ENCODE results near the gene C20orf96.

The C20orf96 gene

GRCh38 chr20:311609-312008, 21.1 kb upstream of the C20orf96 start:
- no peak for TF ChIP-seq CTCF (IDR thresholded peaks at IDR 0.05; ENCODE audit: control insufficient read depth, insufficient read depth, low read depth, low read length, missing control alignments)
- no peak for DNase-seq (ENCODE audit: low read depth)
- H3K4me3 ChIP-seq (ENCODE audit: control insufficient read depth, low read depth, low read length) = no peak overlapping the region

GRCh38 chr20:310645-311044, 20.1 kb upstream of the C20orf96 start:
- DNase-seq (ENCODE audit: low read depth) = no peak
- H3K4me3 ChIP-seq (ENCODE audit: control insufficient read depth, low read depth, low read length) = no peak overlapping the region
- no peak for TF ChIP-seq CTCF (IDR thresholded peaks at IDR 0.05; ENCODE audit: control insufficient read depth, insufficient read depth, low read depth, low read length, missing control alignments)

GRCh38 chr20:309841-310644, 19.5 kb upstream of the C20orf96 start:
- peak; percentile 96 for DNase-seq (ENCODE audit: low read depth)
- TF ChIP-seq CTCF (IDR thresholded peaks at IDR 0.05; ENCODE audit: control insufficient read depth, insufficient read depth, low read depth, low read length, missing control alignments) = no peak

GRCh38 chr20:309306-309840, 18.8 kb upstream of the C20orf96 start:
- no peak for DNase-seq (ENCODE audit: low read depth)
- peak overlapping the region; percentile 56 for H3K4me3 ChIP-seq (ENCODE audit: control insufficient read depth, low read depth, low read length)
- TF ChIP-seq CTCF (IDR thresholded peaks at IDR 0.05; ENCODE audit: control insufficient read depth, insufficient read depth, low read depth, low read length, missing control alignments) = no peak

More at GRCh38 chr20:309841-310644, 19.5 kb upstream of the C20orf96 start:
- H3K4me3 ChIP-seq (ENCODE audit: control insufficient read depth, low read depth, low read length) = peak overlapping the region; percentile 56

GRCh38 chr20:308427-309038, 18.0 kb upstream of the C20orf96 start:
- no peak for TF ChIP-seq CTCF (IDR thresholded peaks at IDR 0.05; ENCODE audit: control insufficient read depth, insufficient read depth, low read depth, low read length, missing control alignments)
- no peak for DNase-seq (ENCODE audit: low read depth)

GRCh38 chr20:305745-306144, 15.2 kb upstream of the C20orf96 start:
- no peak overlapping the region for H3K4me3 ChIP-seq (ENCODE audit: control insufficient read depth, low read depth, low read length)
- TF ChIP-seq CTCF (IDR thresholded peaks at IDR 0.05; ENCODE audit: control insufficient read depth, insufficient read depth, low read depth, low read length, missing control alignments) = no peak
- no peak for DNase-seq (ENCODE audit: low read depth)

More at GRCh38 chr20:308427-309038, 18.0 kb upstream of the C20orf96 start:
- H3K4me3 ChIP-seq (ENCODE audit: control insufficient read depth, low read depth, low read length) = no peak overlapping the region
